Prostate gland (tissue), 2 donors: ENCODE results near the gene SORBS1.

ENCODE experiments used
- CTCF ChIP-seq, 4 experiments: fragments of 200-600 bp in 2 of 4; fragments of 450-650 bp in 2 of 4; sonication (generic) in 2 of 4; IDR thresholded peaks; 1 replicate in 3 of 4; 2 replicates in 1 of 4; pipeline ENCODE4 v1.5.1; 2016 to 2019; ENCODE audit warnings: antibody characterized with exemption in 4 of 4, mild to moderate bottlenecking in 2 of 4, moderate library complexity in 2 of 4
- POLR2A ChIP-seq: fragments of 450-650 bp; IDR thresholded peaks from one replicate; pipeline ENCODE4 v1.6.1; 2016; ENCODE audit warnings: antibody characterized with exemption, mild to moderate bottlenecking

DNA sequence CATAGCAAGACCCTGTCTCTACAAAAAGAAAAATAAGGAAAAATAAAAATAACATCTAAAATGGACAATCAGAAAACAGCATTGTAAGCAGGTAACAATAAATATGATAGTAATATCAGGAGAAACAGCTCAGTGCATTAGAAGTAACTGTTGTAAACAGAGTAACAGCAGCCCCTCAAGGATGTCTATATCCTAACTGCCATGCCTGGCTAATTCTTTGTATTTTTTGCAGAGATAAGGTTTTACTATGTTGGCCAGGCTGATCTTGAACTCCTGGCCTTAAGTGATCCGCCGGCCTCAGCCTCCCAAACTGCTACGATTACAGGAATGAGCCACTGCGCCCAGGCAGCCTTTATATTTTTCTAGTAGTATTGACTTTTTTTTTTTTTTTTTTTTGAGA, 7.5 kb downstream of the SORBS1 start:
- TF ChIP-seq POLR2A (no peak), CTCF (IDR thresholded peaks at IDR 0.05) (no peak)
